K562 (cell line): ENCODE results near the gene COPS9. TPM values are rescaled to one million over a fixed set of nuclear protein-coding genes. Genes with fewer than 3 reads are reported as not detected.

Experiments
- ATAC-seq: fragments of 200-7000 bp; cut with Tn5 transposase; 3 replicates; pipeline ENCODE4 v1.9.1; 2020; ENCODE audit warnings: moderate library complexity
- BruUV-seq: library from RNA; stranded (reverse); fragments of 400-500 nt; replicated peaks from 2 replicates; lab custom pipeline; 2021; lab: Mats Ljungman, UMichigan
- CTCF ChIA-PET: fragments of 300-600 bp; formaldehyde crosslinking; extraction: SDS; loops from one replicate; lab custom pipeline; 2021; ENCODE audit warnings: low intra/inter-chr PET ratio; lab: Yijun Ruan, JAX
- POLR2A ChIA-PET: fragments of 300-600, 350-650 bp; sonication (Branson Sonifier 250); formaldehyde crosslinking; extraction: SDS; loops from one replicate; lab custom pipeline; 2021; ENCODE audit warnings: antibody characterized with exemption, inconsistent platforms; lab: Yijun Ruan, JAX
- DNase-seq, 4 experiments: peaks; one replicate each; pipeline versions ENCODE4 v3.0.0 to v3.0.0-alpha.2; 2011 to 2018; ENCODE audit warnings: low spot score in 3 of 4, mixed read lengths in 3 of 4; ENCODE audit errors: extremely low read depth in 1 of 4
- FAIRE-seq: peaks from 2 replicates; lab custom pipeline; 2011; peaks lifted over from hg19 to GRCh38; lab: Jason Lieb, UNC
- H2AFZ ChIP-seq: 2 replicates; pipeline ENCODE4 v1.6.0; 2011; ENCODE audit warnings: low read depth, low read length, control low read depth, inconsistent platforms
- H3K27ac ChIP-seq: fragments of 200-600 bp; 3 replicates; pipeline ENCODE4 v1.8.0; 2011; ENCODE audit warnings: low read depth, mild to moderate bottlenecking, control low read depth, inconsistent platforms, low read length, moderate library complexity, mixed read lengths; ENCODE audit errors: extremely low read depth
- H3K27me3 ChIP-seq, 2 experiments: fragments of 300-600 bp in 1 of 2; 2 replicates in 1 of 2; 3 replicates in 1 of 2; pipeline versions ENCODE4 v1.6.0 to v1.8.0; 2011; ENCODE audit warnings: inconsistent platforms in 2 of 2, low read length in 2 of 2, mild to moderate bottlenecking in 1 of 2, mixed read lengths in 1 of 2, moderate library complexity in 1 of 2; ENCODE audit not compliant: control insufficient read depth in 2 of 2, insufficient read depth in 2 of 2
- H3K36me3 ChIP-seq: fragments of 300-600 bp; 3 replicates; pipeline ENCODE4 v1.8.0; 2011; ENCODE audit warnings: mild to moderate bottlenecking, low read length, inconsistent platforms; ENCODE audit not compliant: control insufficient read depth, insufficient read depth
- H3K4me1 ChIP-seq, 2 experiments: fragments of 200-600 bp in 1 of 2; replicated peaks in 1 of 2; 2 replicates in 1 of 2; 3 replicates in 1 of 2; pipeline versions ENCODE4 v1.5.1 to v1.8.0; 2011; ENCODE audit warnings: inconsistent platforms in 2 of 2, low read length in 2 of 2, mild to moderate bottlenecking in 1 of 2, mixed read lengths in 1 of 2, moderate library complexity in 1 of 2; ENCODE audit not compliant: control insufficient read depth in 2 of 2, insufficient read depth in 2 of 2
- H3K4me2 ChIP-seq: 2 replicates; pipeline ENCODE4 v1.6.1; 2011; ENCODE audit warnings: low read length, control low read depth, inconsistent platforms, mixed read lengths; ENCODE audit not compliant: insufficient read depth
- H3K4me3 ChIP-seq: fragments of 200-600 bp; sonication (generic), shearing (Covaris generic); 2 replicates; pipeline ENCODE4 v1.5.1; 2016; ENCODE audit warnings: control low read depth, inconsistent platforms
- H3K79me2 ChIP-seq: fragments of 200-600 bp; 3 replicates; pipeline ENCODE4 v1.8.0; 2011; ENCODE audit warnings: low read length, inconsistent platforms; ENCODE audit not compliant: control insufficient read depth, insufficient read depth
- H3K9ac ChIP-seq, 2 experiments: 2 replicates each; pipeline versions ENCODE4 v1.6.0 to v1.6.1; 2011; ENCODE audit warnings: low read depth in 2 of 2, low read length in 2 of 2, control low read depth in 1 of 2, inconsistent platforms in 1 of 2, mild to moderate bottlenecking in 1 of 2, mixed read lengths in 1 of 2; ENCODE audit not compliant: insufficient read depth in 1 of 2
- H3K9me1 ChIP-seq: one replicate; pipeline ENCODE4 v1.6.0; 2011; ENCODE audit warnings: inconsistent platforms, mild to moderate bottlenecking, low read length, moderate library complexity; ENCODE audit not compliant: control insufficient read depth, insufficient read depth
- H3K9me3 ChIP-seq: replicated peaks from 2 replicates; pipeline ENCODE4 v1.5.1; 2011; ENCODE audit warnings: low read depth, low read length, inconsistent platforms; ENCODE audit not compliant: control insufficient read depth, insufficient read depth
- H4K20me1 ChIP-seq: replicated peaks from 2 replicates; pipeline ENCODE4 v1.6.1; 2011; ENCODE audit warnings: low read length, inconsistent platforms, mixed read lengths; ENCODE audit not compliant: control insufficient read depth, insufficient read depth
- CBFA2T2 ChIP-seq: fragments of 450-650 bp; conservative IDR thresholded peaks from 2 replicates; pipeline ENCODE4 v1.6.1; 2017; ENCODE audit warnings: mild to moderate bottlenecking
- DPF2 ChIP-seq: fragments of 450-650 bp; IDR thresholded peaks from 2 replicates; pipeline ENCODE4 v1.6.1; 2016
- FOXA1 ChIP-seq: fragments of 450-650 bp; IDR thresholded peaks from 2 replicates; pipeline ENCODE4 v1.6.1; 2016; ENCODE audit warnings: mild to moderate bottlenecking, borderline replicate concordance
- HDGF ChIP-seq: fragments of 450-650 bp; IDR thresholded peaks from 2 replicates; pipeline ENCODE4 v1.6.1; 2016
- KAT2B ChIP-seq: IDR thresholded peaks from one replicate; pipeline ENCODE4 v1.6.1; 2012; ENCODE audit warnings: low read depth, mild to moderate bottlenecking, control low read depth, inconsistent platforms, low read length, moderate library complexity
- MBD2 ChIP-seq: sonication (generic); IDR thresholded peaks from 2 replicates; pipeline ENCODE4 v1.6.1; 2016; ENCODE audit warnings: low read depth, borderline replicate concordance
- MYBL2 ChIP-seq, 2 experiments: fragments of 450-650 bp in 1 of 2; sonication (generic) in 1 of 2; formaldehyde crosslinking in 1 of 2; IDR thresholded peaks; 2 replicates each; pipeline versions ENCODE4 v1.6.1 to v1.8.1; 2017 to 2022; ENCODE audit warnings: borderline replicate concordance in 1 of 2, inconsistent platforms in 1 of 2, low read depth in 1 of 2, mild to moderate bottlenecking in 1 of 2, missing genetic modification reagents in 1 of 2, moderate library complexity in 1 of 2
- NCOR1 ChIP-seq: fragments of 450-650 bp; IDR thresholded peaks from 2 replicates; pipeline ENCODE4 v1.6.1; 2016; ENCODE audit warnings: mild to moderate bottlenecking, moderate library complexity
- NELFE ChIP-seq: IDR thresholded peaks from 2 replicates; pipeline ENCODE4 v1.6.1; 2011; ENCODE audit warnings: mild to moderate bottlenecking; ENCODE audit not compliant: insufficient read depth, insufficient read length
- PHTF2 ChIP-seq: fragments of 250-450 bp; sonication (Bioruptor Pico); IDR thresholded peaks from 2 replicates; pipeline ENCODE4 v1.5.0; 2021; ENCODE audit warnings: mild to moderate bottlenecking
- SNIP1 ChIP-seq: fragments of 450-650 bp; IDR thresholded peaks from 2 replicates; pipeline ENCODE4 v1.7.1; 2017; ENCODE audit warnings: low read depth, mild to moderate bottlenecking
- ZC3H8 ChIP-seq: fragments of 450-650 bp; IDR thresholded peaks from 2 replicates; pipeline ENCODE4 v1.6.1; 2017
- ZNF174 ChIP-seq: fragments of 250-450 bp; sonication (Bioruptor Pico); IDR thresholded peaks from 2 replicates; pipeline ENCODE4 v1.4.0; 2020; ENCODE audit warnings: mild to moderate bottlenecking
- ZNF224 ChIP-seq: sonication (generic); formaldehyde crosslinking; IDR thresholded peaks from 2 replicates; pipeline ENCODE4 v1.8.0; 2022; ENCODE audit warnings: mild to moderate bottlenecking, missing genetic modification reagents
- WGBS: fragments of 100-300 bp; shearing (Covaris generic); methylation state at CpG from one replicate; pipeline ENCODE4 v1.1.6; 2016; ENCODE audit warnings: low coverage, mixed read lengths; ENCODE audit not compliant: insufficient coverage; ENCODE audit errors: missing lambda C conversion rate; 5-methylcytosine and 5-hydroxymethylcytosine counted together
- in situ Hi-C: fragments of 300-500 bp; cut with MboI; formaldehyde crosslinking; loops from 4 replicates; pipeline ENCODE4 v1.15.0; 2018; ENCODE audit warnings: inconsistent platforms, mixed read lengths
- intact Hi-C: fragments of 100-400 bp; cut with micrococcal nuclease; formaldehyde crosslinking; loops from 2 replicates; pipeline ENCODE4 v1.14.2; 2022
- polyA plus RNA-seq, 8 experiments: library from polyadenylated mRNA; depleted of rRNA in 4 of 8; stranded (reverse) in 5 of 8; unstranded in 3 of 8; fragments of >200 nt; fragmentation: Nextera tagmentation in 2 of 8; fragmentation: Illumina TruSeq in 1 of 8; extraction: Ambion mirVana in 2 of 8; extraction: Trizol in 1 of 8; gene quantifications; 2 replicates each; pipeline versions ENCODE4 v1.2.1 to v1.2.3, GENCODE V29; 2011 to 2014; ENCODE audit warnings: inconsistent platforms in 1 of 8, missing spikeins in 1 of 8
- total RNA-seq, 7 experiments: library from RNA; depleted of rRNA in 6 of 7; stranded (reverse); fragments of >200 nt in 6 of 7; fragmentation: Illumina TruSeq in 2 of 7; extraction: Trizol in 2 of 7; gene quantifications; 2 replicates each; pipeline versions ENCODE4 v1.2.1 to v1.2.3, GENCODE V29; 2011 to 2021; ENCODE audit warnings: low replicate concordance in 1 of 7
- TF ChIP-seq, protein P1 (sequence below): fragments of 450-650 bp; formaldehyde crosslinking; IDR thresholded peaks from 2 replicates; pipeline ENCODE4 v1.4.0; 2020; ENCODE audit warnings: mild to moderate bottlenecking, moderate library complexity
- TF ChIP-seq, protein P2 (sequence below): fragments of 450-650 bp; IDR thresholded peaks from 2 replicates; pipeline ENCODE4 v1.7.1; 2018; ENCODE audit warnings: mild to moderate bottlenecking, low read depth; ENCODE audit not compliant: partially characterized antibody

COPS9 gene
- total and polyA plus RNA-seq, 9 of the 15 experiments (the other 6 are each of a cell fraction or from before 2014, with no cell fraction given): 55.0 to 281 (median 99.9) TPM

DNA sequence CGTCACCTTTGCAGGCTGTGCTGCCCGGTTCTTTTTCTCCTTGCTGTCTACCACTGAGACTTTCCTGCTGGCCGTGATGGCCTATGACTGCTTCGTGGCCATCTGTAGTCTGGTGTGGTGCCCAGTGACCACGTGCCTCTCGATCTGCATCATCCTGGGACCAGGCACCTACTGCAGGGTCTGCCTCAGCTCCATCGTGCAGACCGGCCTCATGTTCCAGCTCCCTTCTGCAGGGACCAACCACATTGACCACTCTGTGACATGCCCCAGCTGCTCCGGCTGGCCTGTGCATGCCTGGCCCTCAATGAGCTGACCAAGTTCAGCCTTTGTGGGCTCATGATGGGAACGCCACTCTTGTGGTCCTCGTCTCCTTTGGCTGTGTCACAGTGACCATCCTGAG lies 26.7 kb downstream of the COPS9 start:
- in situ Hi-C loops: no loop called here
- TF ChIP-seq CBFA2T2 (no peak), ZC3H8 (no peak), NCOR1 (no peak), MBD2 (no peak), KAT2B (no peak), HDGF (no peak), PHTF2 (no peak), NELFE (no peak), ZNF174 (no peak), ZNF224 (no peak), DPF2 (no peak), MYBL2 (IDR thresholded peaks at IDR 0.05; ENCODE audit: low read depth) (no peak), MYBL2 (CRISPR knock-in tag; IDR thresholded peaks at IDR 0.05; ENCODE audit: borderline replicate concordance) (no peak), SNIP1 (no peak), FOXA1 (no peak)
- TF ChIP-seq, protein P1, sequence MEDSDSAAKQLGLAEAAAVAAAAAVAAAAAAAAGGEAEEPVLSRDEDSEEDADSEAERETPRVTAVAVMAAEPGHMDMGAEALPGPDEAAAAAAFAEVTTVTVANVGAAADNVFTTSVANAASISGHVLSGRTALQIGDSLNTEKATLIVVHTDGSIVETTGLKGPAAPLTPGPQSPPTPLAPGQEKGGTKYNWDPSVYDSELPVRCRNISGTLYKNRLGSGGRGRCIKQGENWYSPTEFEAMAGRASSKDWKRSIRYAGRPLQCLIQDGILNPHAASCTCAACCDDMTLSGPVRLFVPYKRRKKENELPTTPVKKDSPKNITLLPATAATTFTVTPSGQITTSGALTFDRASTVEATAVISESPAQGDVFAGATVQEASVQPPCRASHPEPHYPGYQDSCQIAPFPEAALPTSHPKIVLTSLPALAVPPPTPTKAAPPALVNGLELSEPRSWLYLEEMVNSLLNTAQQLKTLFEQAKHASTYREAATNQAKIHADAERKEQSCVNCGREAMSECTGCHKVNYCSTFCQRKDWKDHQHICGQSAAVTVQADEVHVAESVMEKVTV (CRISPR knock-in tag): no peak
- TF ChIP-seq, protein P2, sequence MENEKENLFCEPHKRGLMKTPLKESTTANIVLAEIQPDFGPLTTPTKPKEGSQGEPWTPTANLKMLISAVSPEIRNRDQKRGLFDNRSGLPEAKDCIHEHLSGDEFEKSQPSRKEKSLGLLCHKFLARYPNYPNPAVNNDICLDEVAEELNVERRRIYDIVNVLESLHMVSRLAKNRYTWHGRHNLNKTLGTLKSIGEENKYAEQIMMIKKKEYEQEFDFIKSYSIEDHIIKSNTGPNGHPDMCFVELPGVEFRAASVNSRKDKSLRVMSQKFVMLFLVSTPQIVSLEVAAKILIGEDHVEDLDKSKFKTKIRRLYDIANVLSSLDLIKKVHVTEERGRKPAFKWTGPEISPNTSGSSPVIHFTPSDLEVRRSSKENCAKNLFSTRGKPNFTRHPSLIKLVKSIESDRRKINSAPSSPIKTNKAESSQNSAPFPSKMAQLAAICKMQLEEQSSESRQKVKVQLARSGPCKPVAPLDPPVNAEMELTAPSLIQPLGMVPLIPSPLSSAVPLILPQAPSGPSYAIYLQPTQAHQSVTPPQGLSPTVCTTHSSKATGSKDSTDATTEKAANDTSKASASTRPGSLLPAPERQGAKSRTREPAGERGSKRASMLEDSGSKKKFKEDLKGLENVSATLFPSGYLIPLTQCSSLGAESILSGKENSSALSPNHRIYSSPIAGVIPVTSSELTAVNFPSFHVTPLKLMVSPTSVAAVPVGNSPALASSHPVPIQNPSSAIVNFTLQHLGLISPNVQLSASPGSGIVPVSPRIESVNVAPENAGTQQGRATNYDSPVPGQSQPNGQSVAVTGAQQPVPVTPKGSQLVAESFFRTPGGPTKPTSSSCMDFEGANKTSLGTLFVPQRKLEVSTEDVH: no peak
- intact Hi-C loops: no loop called here
- no peaks in the 10 kb centered on the region for H3K9me3 ChIP-seq
- no peak overlapping the region for H3K4me2 ChIP-seq
- H3K9me1 ChIP-seq: no peaks in the 10 kb centered on the region
- H4K20me1 ChIP-seq: no peaks in the 10 kb centered on the region
- H2AFZ ChIP-seq: no peak overlapping the region
- H3K27ac ChIP-seq: no peak overlapping the region
- no peak for FAIRE-seq
- WGBS: 0% methylated on average over 3 of the region's 11 CpGs
- no TSS peak for BruUV-seq
- ChIA-PET CTCF (no interaction called here), POLR2A (interaction anchor here (1.1 kb wide), 1 partner anchor 36 kb away, joined by 3 read pairs; no protein-coding TSS in a partner anchor)
- no peak overlapping the region for H3K9ac ChIP-seq
- H3K36me3 ChIP-seq: no peaks in the 10 kb centered on the region
- H3K4me3 ChIP-seq: no peak overlapping the region
- no peak for DNase-seq
- no peak for ATAC-seq
- H3K79me2 ChIP-seq: no peaks in the 10 kb centered on the region
- H3K4me1 ChIP-seq: no peaks in the 10 kb centered on the region
- peaks cover 2 to 59% of the 10 kb centered on the region in 2 experiments; a peak in 3 of 5 replicates for H3K27me3 ChIP-seq
